GM18508 (cell line): ENCODE measurements around the gene PYDC1.
"Not testable (repeated sequence)": the region's sequence is repeated elsewhere in the genome, so short reads cannot be mapped to it uniquely, and the experiment has no call there.

Experiments used
- ATAC-seq: cut with Tn5 transposase; IDR thresholded peaks from one replicate; pipeline ENCODE4 v1.9.1; 2021; ENCODE audit warnings: moderate number of reproducible peaks; ENCODE audit not compliant: insufficient read depth, unreplicated experiment

PYDC1 gene

DNA sequence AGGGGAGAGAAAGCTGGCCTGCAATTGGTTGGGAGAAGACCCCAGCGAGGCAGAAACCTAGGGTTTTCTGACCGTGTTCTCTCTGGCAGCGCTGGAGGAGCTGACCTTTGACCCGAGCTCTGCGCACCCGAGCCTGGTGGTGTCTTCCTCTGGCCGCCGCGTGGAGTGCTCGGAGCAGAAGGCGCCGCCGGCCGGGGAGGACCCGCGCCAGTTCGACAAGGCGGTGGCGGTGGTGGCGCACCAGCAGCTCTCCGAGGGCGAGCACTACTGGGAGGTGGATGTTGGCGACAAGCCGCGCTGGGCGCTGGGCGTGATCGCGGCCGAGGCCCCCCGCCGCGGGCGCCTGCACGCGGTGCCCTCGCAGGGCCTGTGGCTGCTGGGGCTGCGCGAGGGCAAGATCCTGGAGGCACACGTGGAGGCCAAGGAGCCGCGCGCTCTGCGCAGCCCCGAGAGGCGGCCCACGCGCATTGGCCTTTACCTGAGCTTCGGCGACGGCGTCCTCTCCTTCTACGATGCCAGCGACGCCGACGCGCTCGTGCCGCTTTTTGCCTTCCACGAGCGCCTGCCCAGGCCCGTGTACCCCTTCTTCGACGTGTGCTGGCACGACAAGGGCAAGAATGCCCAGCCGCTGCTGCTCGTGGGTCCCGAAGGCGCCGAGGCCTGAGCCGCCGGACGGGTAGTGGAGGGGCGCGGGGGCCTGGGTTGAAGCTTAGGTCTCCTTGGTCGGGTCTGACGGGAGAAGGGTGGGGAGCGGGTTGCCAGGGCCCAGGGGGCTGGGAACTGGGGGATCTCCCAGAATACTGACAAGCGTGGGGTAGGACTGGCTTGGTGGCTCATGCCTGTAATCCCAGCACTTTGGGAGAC is 7.4 kb upstream of the PYDC1 start:
- no peak for ATAC-seq

DNA sequence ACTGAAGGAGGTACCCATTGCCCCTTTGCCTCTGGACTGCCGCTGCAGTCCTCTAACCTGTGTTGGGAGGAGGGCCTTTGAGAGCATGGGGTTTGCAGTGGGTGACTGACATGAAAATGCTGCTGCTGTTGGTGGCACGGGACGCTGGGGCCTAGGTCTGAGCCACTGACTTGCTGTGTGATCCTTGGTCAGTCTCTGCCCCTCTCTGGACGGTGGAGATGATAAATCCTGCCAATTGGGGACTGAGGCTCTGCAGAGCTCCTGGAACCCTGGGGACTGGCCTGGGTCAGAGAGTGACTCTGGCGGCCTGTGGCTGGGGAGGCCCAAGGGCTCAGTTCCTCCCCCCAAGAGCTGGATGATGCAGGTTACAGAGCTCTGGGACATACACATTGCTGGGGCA is 6.1 kb upstream of the PYDC1 start:
- no peak for ATAC-seq

DNA sequence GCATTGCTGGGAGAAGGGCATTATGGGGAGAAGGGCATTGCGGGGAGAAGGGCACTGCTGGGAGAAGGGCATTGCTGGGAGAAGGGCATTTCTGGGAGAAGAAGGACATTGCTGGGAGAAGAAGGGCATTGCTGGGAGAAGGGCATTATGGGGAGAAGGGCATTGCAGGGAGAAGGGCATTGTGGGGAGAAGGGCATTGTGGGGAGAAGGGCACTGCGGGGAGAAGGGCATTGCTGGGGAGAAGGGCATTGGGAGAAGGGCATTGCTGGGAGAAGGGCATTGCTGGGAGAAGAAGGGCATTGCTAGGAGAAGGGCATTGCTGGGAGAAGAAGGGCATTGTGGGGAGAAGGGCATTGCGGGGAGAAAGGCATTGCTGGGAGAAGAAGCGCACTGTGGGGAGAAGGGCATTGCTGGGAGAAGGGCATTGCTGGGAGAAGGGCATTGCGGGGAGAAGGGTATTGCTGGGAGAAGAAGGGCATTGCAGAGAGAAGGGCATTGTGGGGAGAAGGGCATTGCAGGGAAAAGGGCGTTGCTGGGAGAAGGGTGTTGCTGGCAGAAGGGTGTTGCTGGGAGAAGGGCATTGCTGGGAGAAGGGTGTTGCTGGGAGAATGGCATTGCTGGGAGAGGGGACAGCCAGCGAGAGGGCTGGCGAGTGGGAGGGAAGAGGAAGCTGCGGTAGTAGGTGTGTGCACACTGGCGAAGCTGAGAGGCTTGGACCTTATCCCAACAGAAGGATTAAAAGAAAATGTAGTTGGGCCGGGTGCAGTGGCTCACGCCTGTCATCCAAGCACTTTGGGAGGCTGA is 4.6 kb upstream of the PYDC1 start:
- ATAC-seq, result no peak

DNA sequence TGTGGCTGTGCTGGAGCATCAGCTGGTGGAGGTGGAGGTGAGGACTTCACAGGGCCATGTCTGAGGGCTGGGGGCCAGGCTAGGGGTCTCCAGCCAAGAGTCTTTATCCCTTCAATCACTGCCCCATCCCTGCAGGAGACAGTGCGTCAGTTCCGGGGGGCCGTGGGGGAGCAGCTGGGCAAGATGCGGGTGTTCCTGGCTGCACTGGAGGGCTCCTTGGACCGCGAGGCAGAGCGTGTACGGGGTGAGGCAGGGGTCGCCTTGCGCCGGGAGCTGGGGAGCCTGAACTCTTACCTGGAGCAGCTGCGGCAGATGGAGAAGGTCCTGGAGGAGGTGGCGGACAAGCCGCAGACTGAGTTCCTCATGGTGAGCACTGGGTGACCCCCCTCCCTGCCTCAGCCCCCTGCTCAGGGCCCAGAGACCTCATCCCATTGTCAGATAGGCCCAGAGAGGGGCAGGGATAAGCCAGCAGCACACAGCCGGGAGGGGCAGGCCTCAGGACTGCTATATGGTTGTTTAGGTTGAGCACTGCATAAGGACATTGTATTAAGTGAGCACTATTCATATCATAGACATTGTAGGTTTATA is 2.3 kb upstream of the PYDC1 start:
- ATAC-seq, result no peak

DNA sequence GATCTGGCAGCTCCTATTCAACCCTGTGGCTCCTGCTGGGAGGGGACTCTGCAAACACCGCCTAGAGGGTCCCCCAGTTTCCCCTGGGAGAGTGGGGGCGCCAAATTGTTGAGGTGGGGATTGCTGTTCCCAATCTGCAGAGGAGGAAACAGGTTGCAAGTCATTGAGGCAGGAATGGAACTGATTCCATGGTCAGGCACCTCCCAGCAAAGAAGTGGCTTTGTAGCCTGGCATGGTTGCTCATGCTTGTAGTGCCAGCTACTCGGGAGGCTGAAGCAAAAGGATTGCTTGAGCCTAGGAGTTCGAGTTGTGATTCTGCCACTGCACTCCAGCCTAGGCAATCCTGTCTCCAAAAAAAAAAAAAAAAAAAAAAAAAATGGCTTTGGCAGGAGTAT is 198 bp upstream of the PYDC1 start:
- ATAC-seq, result no peak

DNA sequence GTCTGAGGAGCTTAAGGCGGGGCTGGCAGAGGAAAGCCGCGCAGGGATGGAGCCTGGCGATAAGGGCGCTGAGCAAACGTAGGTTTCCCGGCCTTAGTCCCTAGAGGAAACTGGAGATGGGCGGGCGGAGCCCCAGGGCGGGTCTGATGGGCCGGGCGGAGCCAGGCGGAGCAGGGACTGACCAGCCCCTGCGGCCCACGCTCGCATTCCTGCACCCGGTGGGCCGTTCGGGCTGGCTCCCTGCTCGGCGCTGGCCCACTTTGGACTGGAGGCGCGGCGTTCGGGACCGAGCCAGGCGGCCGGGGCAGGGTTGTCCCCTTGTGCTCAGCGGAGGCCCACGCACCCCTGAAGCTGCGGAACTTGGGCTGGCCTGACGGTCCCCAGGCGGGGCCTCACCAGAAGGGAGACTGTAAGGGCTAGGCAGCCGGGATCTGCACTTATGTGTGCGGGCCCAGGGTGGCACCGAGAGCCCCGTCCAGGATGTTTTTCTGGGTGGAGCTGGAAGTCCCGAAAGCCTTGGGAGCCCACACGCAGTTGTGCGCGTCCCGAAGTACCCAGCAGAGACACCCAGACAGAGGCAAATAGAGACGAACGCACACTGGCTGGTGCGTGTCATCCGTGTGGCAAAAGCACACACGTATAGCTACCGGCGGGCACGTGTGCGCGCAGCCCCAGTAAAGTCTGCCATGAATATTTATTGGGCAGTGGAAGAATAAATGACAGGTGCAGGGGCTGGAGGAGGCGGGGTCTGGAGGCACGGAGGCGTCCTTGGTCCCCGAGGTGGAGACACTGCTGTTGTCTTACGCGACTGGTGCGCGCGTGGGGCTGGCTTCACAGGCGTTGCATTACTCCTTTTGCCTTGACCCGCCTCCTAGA is 1.4 kb downstream of the PYDC1 start:
- no peak for ATAC-seq

DNA sequence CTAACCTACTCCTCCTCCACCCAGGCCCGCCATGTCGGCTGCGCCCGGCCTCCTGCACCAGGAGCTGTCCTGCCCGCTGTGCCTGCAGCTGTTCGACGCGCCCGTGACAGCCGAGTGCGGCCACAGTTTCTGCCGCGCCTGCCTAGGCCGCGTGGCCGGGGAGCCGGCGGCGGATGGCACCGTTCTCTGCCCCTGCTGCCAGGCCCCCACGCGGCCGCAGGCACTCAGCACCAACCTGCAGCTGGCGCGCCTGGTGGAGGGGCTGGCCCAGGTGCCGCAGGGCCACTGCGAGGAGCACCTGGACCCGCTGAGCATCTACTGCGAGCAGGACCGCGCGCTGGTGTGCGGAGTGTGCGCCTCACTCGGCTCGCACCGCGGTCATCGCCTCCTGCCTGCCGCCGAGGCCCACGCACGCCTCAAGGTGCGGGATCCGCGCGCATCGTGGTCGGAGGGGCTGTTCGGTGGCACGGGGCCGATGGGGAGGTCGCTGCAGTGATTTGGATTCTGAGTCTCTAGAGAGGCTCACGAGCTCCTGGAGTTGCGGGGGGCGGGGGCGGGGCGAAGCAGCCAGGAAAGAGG is 2.1 kb downstream of the PYDC1 start:
- no peak for ATAC-seq

DNA sequence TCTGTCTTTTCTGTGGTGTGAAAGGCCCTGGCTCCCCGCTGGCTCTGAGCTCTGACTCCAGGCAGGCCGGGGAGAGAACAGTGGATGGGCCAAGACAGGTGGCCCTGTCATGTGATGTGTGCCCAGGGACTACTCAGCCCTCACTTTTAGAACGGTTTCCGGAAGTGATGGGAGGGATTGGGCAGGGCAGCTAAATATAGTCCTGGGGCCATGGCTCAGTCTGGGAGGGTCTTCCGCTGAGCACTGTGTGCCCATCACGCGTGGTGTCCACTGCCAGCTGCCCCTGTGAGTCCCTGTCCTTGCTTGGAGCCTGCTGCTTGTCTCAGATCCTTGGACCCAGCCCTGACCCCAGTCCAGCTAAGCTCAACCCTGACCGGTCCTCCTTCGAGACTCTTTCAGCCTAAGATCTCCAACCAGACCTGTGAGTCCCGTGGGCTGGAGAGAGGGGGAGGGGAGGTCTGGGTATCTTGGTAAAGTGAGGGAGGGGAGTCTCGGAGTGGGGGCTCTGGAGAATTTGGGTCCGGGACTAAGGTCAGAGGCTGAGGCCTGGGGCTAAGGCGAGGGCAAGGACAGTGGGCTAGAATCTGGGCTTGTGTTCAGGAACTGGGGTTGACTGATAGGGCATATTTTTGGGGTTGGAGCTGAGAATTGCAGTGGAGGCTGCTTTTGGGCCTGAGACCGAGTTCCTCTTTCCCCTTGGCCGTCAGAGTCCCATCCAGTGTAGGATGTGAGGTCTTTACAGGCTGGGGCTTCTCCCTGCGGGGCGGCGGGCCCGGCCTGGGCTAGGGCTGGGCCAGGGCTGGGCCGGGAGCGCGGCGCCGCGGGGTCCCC is 2.8 kb downstream of the PYDC1 start, which contains the start of gene TRIM72:
TRIM72 (plus strand) TSS at position 243 of the 831 bp plus-strand sequence. CDS start 620 bp downstream, outside the sequence.
- no peak for ATAC-seq

DNA sequence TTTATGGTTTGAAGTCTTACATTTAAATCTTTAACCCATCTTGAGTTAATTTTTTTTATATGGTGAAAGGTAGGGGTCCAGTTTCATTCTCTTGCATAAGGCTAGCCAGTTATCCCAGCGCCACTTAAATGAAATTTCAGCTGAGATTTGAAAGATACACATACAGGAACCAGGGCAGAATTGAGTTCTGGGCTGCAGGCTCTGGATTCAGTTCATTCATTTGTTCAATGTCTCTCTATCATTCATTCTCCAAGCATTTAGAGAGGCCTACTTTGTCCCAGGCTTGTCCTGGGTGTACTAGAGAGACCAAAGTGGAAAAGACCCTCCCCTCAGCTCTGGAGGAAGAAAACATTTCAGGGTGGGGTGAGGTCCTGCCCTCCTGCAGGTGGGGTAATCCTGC is 3.6 kb downstream of the PYDC1 start:
- no peak for ATAC-seq

DNA sequence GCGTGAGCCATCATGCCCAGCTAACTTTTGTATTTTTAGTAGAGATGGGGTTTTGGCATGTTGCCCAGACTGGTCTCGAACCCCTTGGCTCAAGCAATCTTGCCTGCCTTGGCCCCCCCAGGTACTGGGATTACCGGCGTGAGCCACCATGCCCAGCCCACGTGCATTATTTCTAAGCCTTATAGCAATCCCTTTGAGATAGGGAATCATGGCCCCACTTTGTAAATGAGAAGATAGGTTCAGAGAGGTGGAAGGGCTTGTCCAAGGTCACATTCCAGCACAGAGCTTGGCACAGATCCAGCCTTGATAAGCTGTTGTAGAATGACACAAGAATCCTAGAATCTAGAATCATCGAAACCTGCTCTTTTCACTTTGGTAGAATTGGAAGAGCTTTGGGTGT is 10.2 kb downstream of the PYDC1 start:
- no peak for ATAC-seq

DNA sequence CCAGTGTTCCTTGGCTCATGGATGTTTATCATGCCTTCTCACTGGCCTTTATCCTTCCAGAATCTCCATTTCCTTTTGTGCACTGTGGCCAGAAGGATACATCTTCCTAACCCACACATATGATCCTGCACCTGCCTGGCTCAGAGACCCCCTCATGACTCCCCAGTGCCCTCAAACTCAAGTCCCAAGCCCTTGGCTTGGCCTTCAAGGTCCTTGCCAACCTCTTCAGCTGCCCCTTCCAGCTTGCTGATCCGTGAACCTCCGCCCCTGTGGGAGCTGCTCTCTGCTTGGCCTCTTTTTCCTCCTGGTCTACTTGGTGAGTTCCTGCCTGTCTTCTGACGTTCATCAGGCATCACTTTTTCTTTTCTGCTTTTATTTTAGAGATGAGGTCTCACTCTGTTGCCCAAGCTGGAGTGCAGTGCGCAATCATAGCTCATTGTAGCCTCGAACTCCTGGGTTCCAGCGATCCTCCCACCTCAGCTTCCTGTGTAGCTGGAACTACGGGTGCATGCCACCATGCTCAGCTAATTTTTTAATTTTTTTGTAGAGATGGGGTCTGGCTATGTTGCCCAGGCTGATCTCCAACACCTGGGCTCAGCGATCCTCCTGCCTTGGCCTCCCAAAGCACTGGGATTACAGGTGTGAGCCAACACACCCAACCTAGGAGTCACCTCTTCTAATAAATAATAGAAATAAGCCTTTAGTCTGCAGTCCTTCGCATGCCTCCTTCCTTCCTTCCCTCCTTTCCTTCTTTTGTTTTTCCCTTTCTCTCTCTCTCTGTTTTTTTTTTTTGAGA is 11.9 kb downstream of the PYDC1 start:
- no peak for ATAC-seq

DNA sequence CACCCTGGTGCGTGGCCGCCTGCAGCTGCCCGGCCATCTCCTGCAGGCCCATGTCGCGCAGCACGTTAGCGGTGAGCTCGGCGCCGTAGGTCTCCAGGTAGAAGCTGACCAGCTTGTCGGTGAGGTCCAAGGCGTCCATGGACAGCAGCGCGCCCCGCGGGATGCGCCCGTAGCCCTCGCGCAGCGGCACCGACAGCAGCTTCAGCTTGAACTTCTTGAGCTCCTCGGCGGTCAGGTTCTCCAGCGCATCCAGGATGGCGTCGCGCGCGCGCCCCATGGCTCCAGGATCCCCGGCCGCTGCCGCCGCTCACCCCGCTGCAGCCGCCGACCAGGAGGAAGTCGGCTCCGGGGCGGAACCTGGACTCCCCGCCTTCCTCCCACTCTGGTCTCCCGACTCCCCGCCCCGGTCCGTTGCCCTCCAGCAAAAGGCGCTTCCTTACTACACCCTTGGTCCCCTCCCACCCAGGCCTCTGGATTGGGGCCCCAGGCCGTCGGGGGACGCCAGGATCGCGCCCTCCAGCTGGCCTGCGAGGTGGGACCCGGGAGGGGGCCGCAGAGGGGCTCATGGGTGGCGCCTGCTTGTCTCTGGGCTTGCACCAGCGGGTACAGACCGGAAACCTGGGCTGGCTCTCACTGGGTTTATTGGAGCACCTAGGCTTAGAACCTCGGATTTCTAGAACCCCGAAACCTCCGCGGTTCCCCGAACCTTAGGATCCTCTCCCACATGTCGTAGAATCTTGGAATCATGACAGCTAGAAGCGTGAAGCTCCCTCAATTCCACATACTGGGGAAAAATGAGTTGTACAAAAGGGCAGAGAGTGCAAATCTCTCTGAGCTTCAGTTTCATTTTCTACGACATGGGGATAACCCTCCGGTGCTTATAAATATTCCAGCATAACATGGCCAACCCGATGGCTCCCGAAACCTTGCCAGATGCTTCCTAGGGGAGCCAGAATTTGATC is 14.2 kb downstream of the PYDC1 start, which contains the start of gene PYCARD:
PYCARD (minus strand) TSS at position 347 of the 962 bp plus-strand sequence; CDS start at position 277, 70 bp downstream.
- ATAC-seq, result no peak

DNA sequence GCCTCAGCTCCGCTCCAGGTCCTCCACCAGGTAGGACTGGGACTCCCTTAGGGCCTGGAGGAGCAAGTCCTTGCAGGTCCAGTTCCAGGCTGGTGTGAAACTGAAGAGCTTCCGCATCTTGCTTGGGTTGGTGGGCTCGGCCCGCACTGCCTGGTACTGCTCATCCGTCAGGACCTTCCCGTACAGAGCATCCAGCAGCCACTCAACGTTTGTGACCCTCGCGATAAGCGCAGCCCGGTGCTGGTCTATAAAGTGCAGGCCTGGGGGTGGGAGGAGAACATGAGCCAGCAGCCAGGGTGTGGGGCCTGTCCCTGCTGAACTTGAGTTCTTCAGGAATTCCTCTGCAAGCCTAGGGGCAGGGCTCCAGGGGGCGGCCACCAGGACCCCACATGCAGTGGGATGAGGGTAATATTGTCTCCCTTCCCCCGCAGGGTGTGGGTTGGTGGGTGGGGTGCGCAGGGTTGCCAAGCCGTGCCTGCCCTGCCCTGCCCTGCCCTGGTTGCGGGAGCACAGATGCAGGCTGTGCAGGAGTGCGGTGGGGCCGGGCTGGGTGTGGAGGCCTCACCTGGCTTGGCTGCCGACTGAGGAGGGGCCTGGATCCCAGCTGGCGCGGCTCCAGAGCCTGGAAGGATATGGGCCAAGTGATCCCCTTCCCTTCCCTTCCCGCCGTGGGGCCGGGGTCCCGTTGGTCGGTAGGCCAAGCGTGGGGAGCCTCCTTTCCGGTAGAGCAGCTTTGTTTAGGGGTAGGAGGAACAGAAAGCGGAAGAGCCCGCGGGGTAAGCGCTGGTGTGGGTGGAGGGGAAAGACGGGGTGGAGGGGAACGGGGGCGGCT is 15.1 kb downstream of the PYDC1 start:
- ATAC-seq, result no peak

DNA sequence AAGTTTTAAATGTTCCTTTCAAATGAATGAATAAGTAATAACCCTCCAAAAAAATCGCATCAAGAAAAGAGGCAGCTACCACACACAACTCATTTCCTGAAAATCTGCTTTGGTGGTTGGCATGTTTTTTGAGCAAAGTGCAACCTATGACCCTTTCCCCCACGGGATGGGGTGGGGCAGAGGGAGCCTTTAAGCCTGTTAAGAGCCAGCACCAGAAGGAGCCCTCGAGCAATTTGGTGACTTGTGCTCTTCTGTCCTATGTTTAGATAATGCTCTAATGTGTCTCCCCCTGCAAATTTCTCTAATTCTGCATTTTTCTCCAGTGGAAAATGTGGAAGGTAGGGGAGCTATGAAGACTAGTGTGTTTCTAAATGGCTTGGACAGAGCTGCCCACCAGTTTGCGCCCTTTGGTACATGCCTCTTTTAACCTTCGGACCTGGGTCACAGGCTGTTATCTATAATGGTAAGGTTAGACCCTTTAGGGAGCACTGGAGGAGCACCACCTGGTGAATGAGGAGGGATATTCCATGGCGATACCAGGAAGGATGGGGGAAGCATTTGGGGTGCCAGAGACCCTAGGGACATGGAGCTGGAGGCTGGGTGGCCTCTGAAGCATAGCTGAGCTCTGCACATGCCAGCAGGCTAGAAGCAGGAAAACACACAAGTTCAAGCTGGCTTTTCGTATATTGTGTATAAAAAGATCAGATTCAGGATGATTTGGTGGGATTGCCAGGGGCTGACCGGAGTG is 15.9 kb downstream of the PYDC1 start:
- no peak for ATAC-seq

DNA sequence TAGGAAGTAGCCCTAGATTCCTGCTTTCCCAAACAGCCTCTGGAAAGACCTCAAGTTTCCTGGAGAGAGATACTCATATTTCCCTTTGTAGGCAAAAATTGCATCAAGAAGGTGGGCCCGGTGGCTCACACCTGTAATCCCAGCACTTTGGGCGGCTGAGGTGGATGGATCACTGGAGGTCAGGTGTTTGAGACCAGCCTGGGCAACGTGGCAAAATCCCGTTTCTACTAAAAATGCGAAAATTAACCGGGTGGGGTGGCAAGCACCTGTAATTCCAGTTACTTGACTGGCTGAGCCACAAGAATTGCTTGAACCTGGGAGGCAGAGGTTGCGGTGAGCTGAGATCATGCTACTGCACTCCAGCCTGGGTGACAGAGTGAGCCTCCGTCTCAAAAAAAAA is 16.8 kb downstream of the PYDC1 start:
- not testable (repeated sequence) for ATAC-seq
